Endothelial cell of umbilical vein (primary cell): Measurements from ENCODE around the gene UPK3BL1.
"Not testable (repeated sequence)": the region's sequence is repeated elsewhere in the genome, so short reads cannot be mapped to it uniquely, and the experiment has no call there.

ENCODE experiments used
- CTCF ChIP-seq, 2 donors: IDR thresholded peaks; 1 replicate in 1 of 2; 2 replicates in 1 of 2; pipeline ENCODE4 v1.5.1; 2011; ENCODE audit warnings: low read length in 2 of 2, mild to moderate bottlenecking in 2 of 2, moderate library complexity in 2 of 2, control low read depth in 1 of 2, inconsistent platforms in 1 of 2, low read depth in 1 of 2; ENCODE audit not compliant: insufficient read depth in 1 of 2; ENCODE audit errors: extremely low read depth in 1 of 2
- EZH2 ChIP-seq: IDR thresholded peaks from 2 replicates; pipeline ENCODE4 v1.6.1; 2012; ENCODE audit warnings: borderline replicate concordance, low read depth, mild to moderate bottlenecking, moderate library complexity, low read length, inconsistent platforms; ENCODE audit not compliant: severe bottlenecking
- POLR2A ChIP-seq: IDR thresholded peaks from 2 replicates; pipeline ENCODE4 v1.6.1; 2012; ENCODE audit warnings: low read depth, mild to moderate bottlenecking, control low read depth, low read length
- POLR2AphosphoS5 ChIP-seq: IDR thresholded peaks from 2 replicates; pipeline ENCODE4 v1.6.1; 2012; ENCODE audit warnings: low read depth, mild to moderate bottlenecking, control low read depth, low read length, moderate library complexity; ENCODE audit not compliant: insufficient read depth

GRCh38 chr7:102609734-102610133, 32.9 kb downstream of the UPK3BL1 start:
- TF ChIP-seq CTCF (IDR thresholded peaks at IDR 0.05; ENCODE audit: extremely low read depth in 1 of 2, insufficient read depth in 1 of 2, low read depth in 1 of 2, low read length in 2 of 2); POLR2A; POLR2AphosphoS5; EZH2: not testable (repeated sequence)
